Mesenchymal stem cell (in vitro differentiated cells and primary cell): ENCODE measurements around the gene SRL.

Source experiments
- DNase-seq: peaks from one replicate; pipeline ENCODE4 v3.0.0-alpha.2; 2013
- H2AFZ ChIP-seq: one replicate; pipeline ENCODE4 v1.6.1; 2013; ENCODE audit warnings: low read depth, mild to moderate bottlenecking, control low read depth, inconsistent platforms, low read length, moderate library complexity
- H2AK5ac ChIP-seq: 2 replicates; pipeline ENCODE4 v1.6.1; 2013; ENCODE audit warnings: low read length, moderate library complexity, mild to moderate bottlenecking, inconsistent platforms; ENCODE audit not compliant: severe bottlenecking
- H2BK120ac ChIP-seq: one replicate; pipeline ENCODE4 v1.6.1; 2013; ENCODE audit warnings: low read depth, mild to moderate bottlenecking, inconsistent platforms, low read length, moderate library complexity
- H2BK12ac ChIP-seq, 2 experiments: one replicate each; pipeline ENCODE4 v1.6.1; 2013; ENCODE audit warnings: inconsistent platforms in 2 of 2, low read length in 2 of 2, mild to moderate bottlenecking in 2 of 2, moderate library complexity in 2 of 2, control low read depth in 1 of 2
- H2BK15ac ChIP-seq: one replicate; pipeline ENCODE4 v1.6.1; 2013; ENCODE audit warnings: mild to moderate bottlenecking, low read depth, inconsistent platforms; ENCODE audit not compliant: poor library complexity, severe bottlenecking
- H2BK5ac ChIP-seq: 2 replicates; pipeline ENCODE4 v1.6.1; 2013; ENCODE audit warnings: low read depth, mild to moderate bottlenecking, low read length, control low read depth, inconsistent platforms; ENCODE audit not compliant: poor library complexity, severe bottlenecking
- H3K14ac ChIP-seq, 2 experiments: one replicate each; pipeline ENCODE4 v1.6.1; 2013; ENCODE audit warnings: inconsistent platforms in 2 of 2, low read length in 2 of 2, control low read depth in 1 of 2, mild to moderate bottlenecking in 1 of 2, moderate library complexity in 1 of 2
- H3K18ac ChIP-seq, 2 experiments: one replicate each; pipeline ENCODE4 v1.6.1; 2013; ENCODE audit warnings: inconsistent platforms in 2 of 2, low read length in 2 of 2, control low read depth in 1 of 2, low read depth in 1 of 2, mild to moderate bottlenecking in 1 of 2
- H3K23ac ChIP-seq, 2 experiments: one replicate each; pipeline ENCODE4 v1.6.1; 2013; ENCODE audit warnings: inconsistent platforms in 2 of 2, low read length in 2 of 2, mild to moderate bottlenecking in 2 of 2, moderate library complexity in 2 of 2, control low read depth in 1 of 2
- H3K27ac ChIP-seq: 2 replicates; pipeline ENCODE4 v1.5.1; 2013; ENCODE audit warnings: mild to moderate bottlenecking, moderate library complexity, low read length, control low read depth, inconsistent platforms; ENCODE audit not compliant: poor library complexity, severe bottlenecking
- H3K27me3 ChIP-seq, 2 experiments: 2 replicates each; pipeline versions ENCODE4 v1.6.1 to v1.7.0; 2013; ENCODE audit warnings: low read length in 2 of 2, mild to moderate bottlenecking in 2 of 2, moderate library complexity in 2 of 2, control low read depth in 1 of 2, inconsistent platforms in 1 of 2; ENCODE audit not compliant: control insufficient read depth in 1 of 2, insufficient read depth in 1 of 2
- H3K36me3 ChIP-seq, 2 experiments: 2 replicates each; pipeline versions ENCODE4 v1.6.1 to v1.7.0; 2013; ENCODE audit warnings: low read length in 2 of 2, control low read depth in 1 of 2, inconsistent platforms in 1 of 2, low read depth in 1 of 2, mild to moderate bottlenecking in 1 of 2; ENCODE audit not compliant: insufficient read depth in 2 of 2, control insufficient read depth in 1 of 2
- H3K4ac ChIP-seq, 2 experiments: one replicate each; pipeline ENCODE4 v1.6.1; 2013; ENCODE audit warnings: inconsistent platforms in 2 of 2, low read length in 2 of 2, mild to moderate bottlenecking in 2 of 2, moderate library complexity in 2 of 2, control low read depth in 1 of 2, low read depth in 1 of 2
- H3K4me1 ChIP-seq: 2 replicates; pipeline ENCODE4 v1.6.1; 2013; ENCODE audit warnings: low read depth, low read length, control low read depth; ENCODE audit not compliant: control insufficient read depth, insufficient read depth
- H3K4me2 ChIP-seq: 2 replicates; pipeline ENCODE4 v1.6.1; 2013; ENCODE audit warnings: low read length, mild to moderate bottlenecking, inconsistent platforms; ENCODE audit not compliant: poor library complexity, severe bottlenecking
- H3K4me3 ChIP-seq, 2 experiments: 2 replicates each; pipeline versions ENCODE4 v1.5.1 to v1.7.0; 2013; ENCODE audit warnings: low read length in 2 of 2, mild to moderate bottlenecking in 2 of 2, control low read depth in 1 of 2, low read depth in 1 of 2; ENCODE audit not compliant: insufficient read depth in 1 of 2
- H3K79me1 ChIP-seq: replicated peaks from 2 replicates; pipeline ENCODE4 v1.6.1; 2013; ENCODE audit warnings: mild to moderate bottlenecking, control low read depth, low read length, inconsistent platforms; ENCODE audit not compliant: poor library complexity, severe bottlenecking
- H3K9ac ChIP-seq: 2 replicates; pipeline ENCODE4 v1.7.0; 2013; ENCODE audit warnings: mild to moderate bottlenecking, low read length, moderate library complexity
- H3K9me3 ChIP-seq: 2 replicates; pipeline ENCODE4 v1.7.0; 2013; ENCODE audit warnings: mild to moderate bottlenecking, low read length; ENCODE audit not compliant: control insufficient read depth
- H4K8ac ChIP-seq: one replicate; pipeline ENCODE4 v1.6.1; 2013; ENCODE audit warnings: inconsistent platforms, mild to moderate bottlenecking, low read length, moderate library complexity
- H4K91ac ChIP-seq: one replicate; pipeline ENCODE4 v1.6.1; 2013; ENCODE audit warnings: mild to moderate bottlenecking, low read length, inconsistent platforms
- WGBS: methylation state at CpG from one replicate; pipeline ENCODE4 v1.1.7; 2013; ENCODE audit warnings: mixed read lengths; 5-methylcytosine and 5-hydroxymethylcytosine counted together

Gene SRL

DNA sequence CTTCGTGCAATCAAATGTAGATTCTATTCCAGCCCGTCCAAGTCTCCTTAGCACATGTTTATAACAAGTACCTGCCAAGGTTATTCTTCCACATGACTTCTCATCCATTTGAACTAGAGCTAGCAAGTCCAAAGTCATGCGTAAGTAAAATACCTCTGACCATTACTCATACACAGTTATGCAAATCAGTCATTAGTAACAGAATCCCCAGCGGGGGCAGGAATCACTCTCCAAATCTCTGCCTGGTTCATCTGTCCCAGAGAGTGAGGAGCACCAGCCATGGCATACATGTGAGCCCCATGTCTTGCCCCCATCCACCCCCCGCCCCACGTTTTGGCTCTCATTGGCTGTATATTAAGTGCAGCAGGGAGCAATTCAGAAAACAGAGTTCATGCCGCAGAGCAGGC, 27.7 kb downstream of the SRL start:
- H3K36me3 ChIP-seq: no peaks in the 10 kb centered on the region
- H3K4me2 ChIP-seq: no peak overlapping the region
- H2BK5ac ChIP-seq: no peak overlapping the region
- H2AK5ac ChIP-seq: no peak overlapping the region
- peaks cover 37% of the 10 kb centered on the region for H3K4me1 ChIP-seq
- H4K91ac ChIP-seq: no peak overlapping the region
- H3K9ac ChIP-seq: peak overlapping the region; percentile 48
- H2AFZ ChIP-seq: no peak overlapping the region
- peak overlapping the region in 1 of 2 experiments; percentile 41 for H2BK12ac ChIP-seq
- H3K9me3 ChIP-seq: no peaks in the 10 kb centered on the region
- no peak overlapping the region for H3K14ac ChIP-seq
- H3K4me3 ChIP-seq: no peak overlapping the region
- H3K27ac ChIP-seq: no peak overlapping the region
- 49% methylated on average over 7 of the region's 7 CpGs for WGBS
- peaks cover 0 to 4% of the 10 kb centered on the region in 2 experiments for H3K27me3 ChIP-seq
- no peak overlapping the region for H2BK15ac ChIP-seq
- no peak overlapping the region for H3K18ac ChIP-seq
- DNase-seq: peak; percentile 75
- no peak overlapping the region for H3K4ac ChIP-seq
- H4K8ac ChIP-seq: peak overlapping the region; percentile 57
- H3K23ac ChIP-seq: no peak overlapping the region
- H2BK120ac ChIP-seq: no peak overlapping the region
- no peaks in the 10 kb centered on the region for H3K79me1 ChIP-seq

DNA sequence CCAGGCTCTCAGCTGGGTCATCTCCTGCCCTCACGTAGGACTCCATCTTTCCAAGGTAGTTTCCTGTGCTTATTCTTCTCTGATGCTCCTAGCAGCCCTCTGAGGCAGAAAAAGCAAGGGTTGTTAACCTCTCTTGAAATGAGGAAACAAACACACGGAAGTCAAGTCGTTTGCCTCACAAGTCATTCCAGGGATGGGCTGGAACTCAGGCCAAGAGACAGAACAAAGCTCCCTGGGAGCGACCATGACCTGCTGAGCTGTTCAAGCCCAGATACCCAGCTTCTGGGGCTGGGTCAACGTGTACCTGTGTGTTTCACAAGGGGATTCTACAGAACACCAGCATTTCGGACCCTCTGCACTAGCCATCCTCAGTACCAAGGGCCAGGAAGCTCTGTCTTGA, 28.1 kb downstream of the SRL start:
- peak overlapping the region in 1 of 2 experiments; percentile 22 for H3K14ac ChIP-seq

DNA sequence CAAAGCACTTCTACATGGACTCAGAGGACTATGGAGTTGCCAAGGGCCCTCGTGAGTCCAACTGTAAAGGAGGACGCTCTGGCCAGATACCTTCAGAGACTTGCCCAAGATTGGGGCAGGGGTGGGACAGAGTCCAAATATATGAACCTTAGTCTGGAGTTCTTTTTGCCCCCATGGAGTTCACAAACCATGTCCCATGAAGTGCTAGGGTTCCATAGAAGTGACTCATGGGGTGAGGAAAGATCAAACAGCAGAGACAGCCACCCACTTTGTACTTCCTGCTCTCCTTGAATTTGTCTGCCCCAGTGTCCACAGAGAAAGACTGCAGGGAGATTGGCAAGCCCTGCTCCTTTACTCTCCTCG, 29.0 kb downstream of the SRL start:
- Histone ChIP-seq H4K91ac (peak overlapping the region; percentile 9), H3K4me1 (peaks cover 29% of the 10 kb centered on the region), H2AFZ (no peak overlapping the region), H3K14ac (no peak overlapping the region), H3K18ac (no peak overlapping the region), H3K9ac (no peak overlapping the region), H2BK15ac (no peak overlapping the region), H4K8ac (no peak overlapping the region), H3K23ac (no peak overlapping the region), H3K27me3 (peaks cover 0 to 11% of the 10 kb centered on the region in 2 experiments), H2BK12ac (no peak overlapping the region), H3K4me3 (no peak overlapping the region), H3K9me3 (no peaks in the 10 kb centered on the region), H3K79me1 (no peaks in the 10 kb centered on the region), H2AK5ac (no peak overlapping the region), H3K4me2 (no peak overlapping the region), H3K27ac (no peak overlapping the region), H3K36me3 (no peaks in the 10 kb centered on the region), H3K4ac (no peak overlapping the region), H2BK120ac (no peak overlapping the region), H2BK5ac (no peak overlapping the region)
- DNase-seq: peak; percentile 17
- WGBS: 91% methylated on average over 3 of the region's 3 CpGs

More for the DNA sequence above, 28.1 kb downstream of the SRL start:
- DNase-seq: no peak
- WGBS: 73% methylated on average over 6 of the region's 6 CpGs
- H3K79me1 ChIP-seq: no peaks in the 10 kb centered on the region
- peak overlapping the region in 1 of 2 experiments; percentile 7 for H3K4me3 ChIP-seq
- H2AK5ac ChIP-seq: peak overlapping the region; percentile 0
- H4K91ac ChIP-seq: no peak overlapping the region
- no peaks in the 10 kb centered on the region for H3K36me3 ChIP-seq
- H3K9ac ChIP-seq: peak overlapping the region; percentile 48
- no peak overlapping the region for H2BK120ac ChIP-seq
- H3K23ac ChIP-seq: no peak overlapping the region
- no peak overlapping the region for H2BK15ac ChIP-seq
- peak overlapping the region in 1 of 2 experiments; percentile 68 for H3K4ac ChIP-seq
- H2BK5ac ChIP-seq: no peak overlapping the region
- H3K4me1 ChIP-seq: peaks cover 37% of the 10 kb centered on the region
- H3K18ac ChIP-seq: peak overlapping the region; percentile 14 to 48
- H2AFZ ChIP-seq: no peak overlapping the region
- H3K27me3 ChIP-seq: peaks cover 0 to 4% of the 10 kb centered on the region in 2 experiments
- H3K9me3 ChIP-seq: no peaks in the 10 kb centered on the region
- H3K27ac ChIP-seq: no peak overlapping the region
- H2BK12ac ChIP-seq: peak overlapping the region in 1 of 2 experiments; percentile 25
- H4K8ac ChIP-seq: no peak overlapping the region
- no peak overlapping the region for H3K4me2 ChIP-seq

DNA sequence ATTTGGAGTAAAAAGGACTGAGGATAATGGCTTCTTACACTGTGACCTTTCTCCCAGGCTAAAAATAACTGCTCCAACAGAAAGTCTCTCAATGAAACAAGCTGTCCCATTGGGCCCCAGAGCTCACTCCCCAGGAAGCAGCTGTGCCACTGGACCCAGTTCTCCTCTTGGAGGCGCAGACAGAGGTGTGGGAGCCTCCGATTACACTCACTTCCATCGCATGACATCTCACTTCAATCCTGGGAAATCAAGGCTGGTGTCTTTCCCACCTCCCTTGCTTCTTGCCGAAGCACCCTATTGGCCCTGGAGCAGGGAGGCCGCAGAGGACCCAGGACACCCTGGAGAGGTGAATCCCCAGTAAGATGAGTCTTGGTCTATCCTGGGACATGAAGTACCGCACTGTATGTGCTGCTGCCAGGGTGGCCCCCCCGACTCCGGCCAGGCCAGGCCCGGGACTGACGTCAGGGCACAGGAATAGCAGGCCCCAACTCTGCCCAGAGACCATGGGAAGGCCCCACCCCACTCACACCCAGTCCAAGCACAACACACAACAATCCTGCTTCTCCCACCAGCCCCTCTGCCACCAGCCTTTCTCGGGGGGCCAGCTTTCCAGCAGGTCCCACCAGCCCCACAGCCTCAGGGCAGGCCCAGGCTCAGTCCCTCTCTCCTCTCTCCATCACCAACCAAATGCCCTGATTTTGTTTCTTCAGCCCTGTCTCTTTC, 29.5 kb downstream of the SRL start:
- H2BK12ac ChIP-seq: no peak overlapping the region
- DNase-seq: peak; percentile 9
- H2AFZ ChIP-seq: no peak overlapping the region
- H2BK5ac ChIP-seq: no peak overlapping the region
- H3K14ac ChIP-seq: no peak overlapping the region
- no peak overlapping the region for H2AK5ac ChIP-seq
- H3K23ac ChIP-seq: no peak overlapping the region
- H3K4ac ChIP-seq: no peak overlapping the region
- H3K79me1 ChIP-seq: no peaks in the 10 kb centered on the region
- no peak overlapping the region for H3K4me3 ChIP-seq
- H3K4me2 ChIP-seq: no peak overlapping the region
- H2BK120ac ChIP-seq: no peak overlapping the region
- no peak overlapping the region for H2BK15ac ChIP-seq
- H3K18ac ChIP-seq: no peak overlapping the region
- no peak overlapping the region for H3K9ac ChIP-seq
- no peaks in the 10 kb centered on the region for H3K36me3 ChIP-seq
- peak overlapping the region; percentile 9 for H4K91ac ChIP-seq
- no peaks in the 10 kb centered on the region for H3K9me3 ChIP-seq
- peaks cover 0 to 17% of the 10 kb centered on the region in 2 experiments for H3K27me3 ChIP-seq
- H3K27ac ChIP-seq: no peak overlapping the region
- 92% methylated on average over 11 of the region's 11 CpGs for WGBS
- H3K4me1 ChIP-seq: peaks cover 25% of the 10 kb centered on the region
- no peak overlapping the region for H4K8ac ChIP-seq
